HG03095 (cell line): ENCODE results near the gene CEP55.
A peak's percentile ranks its signal among the peaks of the same experiment; 100 is the strongest.
"Not testable (repeated sequence)": the region's sequence is repeated elsewhere in the genome, so short reads cannot be mapped to it uniquely, and the experiment has no call there.

Experiments used
- ATAC-seq: cut with Tn5 transposase; IDR thresholded peaks from one replicate; pipeline ENCODE4 v1.9.1; 2021; ENCODE audit warnings: moderate library complexity; ENCODE audit not compliant: unreplicated experiment

CEP55 gene

DNA sequence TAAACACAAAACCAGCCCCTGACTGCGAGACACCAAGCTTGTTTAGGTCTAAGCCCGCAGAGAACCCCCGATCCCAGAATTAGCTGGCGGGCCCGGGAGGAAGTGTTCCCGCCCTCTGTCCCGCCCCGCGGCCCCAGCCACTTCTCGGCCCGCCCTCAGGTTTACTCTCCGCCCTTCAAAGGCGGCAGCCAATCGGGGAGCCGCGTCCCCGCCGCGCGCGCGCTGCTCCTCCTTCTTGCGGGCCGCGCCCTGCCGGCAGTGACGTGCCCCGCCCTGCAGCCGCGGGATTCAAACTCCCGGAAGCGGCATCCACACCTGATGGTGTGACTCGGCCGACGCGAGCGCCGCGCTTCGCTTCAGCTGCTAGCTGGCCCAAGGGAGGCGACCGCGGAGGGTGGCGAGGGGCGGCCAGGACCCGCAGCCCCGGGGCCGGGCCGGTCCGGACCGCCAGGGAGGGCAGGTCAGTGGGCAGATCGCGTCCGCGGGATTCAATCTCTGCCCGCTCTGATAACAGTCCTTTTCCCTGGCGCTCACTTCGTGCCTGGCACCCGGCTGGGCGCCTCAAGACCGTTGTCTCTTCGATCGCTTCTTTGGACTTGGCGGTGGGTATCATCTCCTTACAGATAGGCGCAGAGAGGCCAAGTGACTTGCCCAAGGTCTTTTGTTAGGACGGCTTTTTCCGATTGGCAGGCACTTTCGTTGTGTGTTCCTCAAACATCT, at the start of gene CEP55:
TSS of gene CEP55 (plus strand) at position 291 of the 720 bp plus-strand sequence. CDS start 3,440 bp downstream, outside the sequence.
- ATAC-seq, result peak; percentile 98

DNA sequence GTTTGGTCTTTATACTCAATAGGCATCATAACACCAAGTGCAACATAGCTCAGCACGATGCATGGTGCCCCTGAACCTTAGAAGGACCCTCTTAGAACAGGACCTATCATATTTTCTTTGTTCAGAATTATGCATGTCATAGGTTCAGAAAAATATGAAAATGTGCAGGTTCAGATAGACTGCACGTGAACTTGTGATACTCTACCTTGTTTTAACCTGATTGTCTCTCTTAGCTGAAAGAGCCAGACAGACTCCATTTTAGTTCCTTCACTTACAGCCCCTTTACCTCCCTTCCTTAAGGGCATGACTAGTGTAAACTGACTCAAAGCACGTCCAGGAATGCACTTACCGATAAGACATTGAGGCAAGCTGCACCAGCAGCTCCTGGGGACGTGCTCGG, 49.4 kb upstream of the CEP55 start:
- no peak for ATAC-seq

GRCh38 chr10:93447970-93448369, 48.4 kb upstream of the CEP55 start:
- no peak for ATAC-seq

DNA sequence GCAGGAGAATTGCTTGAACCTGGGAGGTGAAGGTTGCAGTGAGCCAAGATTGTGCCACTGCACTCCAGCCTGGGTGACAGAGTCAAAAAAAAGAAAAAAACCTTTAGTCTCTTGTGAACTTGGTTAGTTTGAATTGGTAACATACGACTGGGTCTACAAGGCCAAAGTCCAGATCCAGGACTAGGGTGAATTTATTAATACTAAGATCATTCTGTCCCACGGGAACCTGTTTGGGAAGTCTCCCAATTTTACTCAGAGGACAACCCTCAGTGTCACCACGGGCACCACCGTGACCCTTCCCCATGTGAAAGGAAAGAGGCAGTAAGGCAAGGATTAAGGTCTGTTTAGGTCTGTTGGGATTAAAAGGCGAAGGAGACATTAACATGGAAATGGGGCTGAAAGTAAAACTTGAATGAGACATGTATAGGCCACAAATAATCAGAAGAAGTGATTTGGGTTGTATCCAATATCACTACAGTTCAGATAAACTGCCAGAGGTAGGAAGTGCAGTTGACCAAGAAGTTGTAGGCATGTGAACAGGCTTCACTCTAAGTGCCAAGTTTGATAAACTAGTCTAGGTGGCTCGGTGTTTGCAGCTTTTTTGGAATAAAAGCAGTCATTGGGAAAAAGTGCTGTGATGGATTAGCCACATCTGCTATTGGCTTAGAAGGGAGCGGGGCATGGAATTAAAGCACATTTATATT, 45.0 kb upstream of the CEP55 start:
- ATAC-seq, result no peak

- no peak for ATAC-seq
Measured at GRCh38 chr10:93452143-93452542, 44.3 kb upstream of the CEP55 start.

GRCh38 chr10:93454146-93454545, 42.3 kb upstream of the CEP55 start:
- no peak for ATAC-seq

- ATAC-seq, result no peak
Measured at GRCh38 chr10:93454736-93455135, 41.7 kb upstream of the CEP55 start.

- no peak for ATAC-seq
Measured at GRCh38 chr10:93456480-93456879, 39.9 kb upstream of the CEP55 start.

GRCh38 chr10:93457511-93457910, 38.9 kb upstream of the CEP55 start:
- no peak for ATAC-seq

GRCh38 chr10:93458821-93459257, 37.6 kb upstream of the CEP55 start:
- no peak for ATAC-seq

- no peak for ATAC-seq
Measured at GRCh38 chr10:93459466-93459865, 36.9 kb upstream of the CEP55 start.

GRCh38 chr10:93461109-93461806, 35.2 kb upstream of the CEP55 start:
- ATAC-seq, result no peak

- ATAC-seq, result no peak
Measured at GRCh38 chr10:93461807-93462178, 34.6 kb upstream of the CEP55 start.

GRCh38 chr10:93462371-93462770, 34.0 kb upstream of the CEP55 start:
- ATAC-seq, result no peak

GRCh38 chr10:93462881-93463280, 33.5 kb upstream of the CEP55 start:
- no peak for ATAC-seq

GRCh38 chr10:93463723-93464476, 32.5 kb upstream of the CEP55 start:
- ATAC-seq, result no peak

DNA sequence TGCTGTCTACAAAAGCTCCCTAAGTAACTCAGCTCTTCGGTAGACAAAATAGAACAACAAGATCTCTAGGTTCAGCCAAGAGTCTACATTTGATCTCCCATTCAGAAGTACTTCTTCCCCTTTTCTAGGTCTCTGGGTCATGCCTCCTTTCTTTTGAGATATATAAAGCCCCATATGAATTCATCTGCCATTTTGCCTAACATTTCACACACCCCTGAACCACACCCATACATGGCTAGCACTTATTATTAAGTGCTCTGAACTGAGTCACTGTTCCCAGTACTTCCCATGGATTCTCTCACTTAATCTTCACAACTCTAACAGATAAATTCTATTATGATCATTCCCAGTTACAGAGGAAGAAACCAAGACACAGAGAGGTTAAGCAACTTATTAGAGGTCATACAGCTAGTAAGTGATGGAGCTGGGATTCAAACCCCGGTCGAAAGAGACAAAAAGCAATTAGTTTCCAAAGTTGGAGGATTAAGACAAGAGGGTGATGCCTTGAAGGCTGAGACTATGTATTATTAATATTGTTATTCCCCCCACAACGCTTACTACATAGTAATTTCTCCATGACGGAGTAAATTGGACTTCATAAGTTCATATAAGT, 31.5 kb upstream of the CEP55 start:
- no peak for ATAC-seq

- no peak for ATAC-seq
Measured at GRCh38 chr10:93465806-93466675, 30.4 kb upstream of the CEP55 start.

DNA sequence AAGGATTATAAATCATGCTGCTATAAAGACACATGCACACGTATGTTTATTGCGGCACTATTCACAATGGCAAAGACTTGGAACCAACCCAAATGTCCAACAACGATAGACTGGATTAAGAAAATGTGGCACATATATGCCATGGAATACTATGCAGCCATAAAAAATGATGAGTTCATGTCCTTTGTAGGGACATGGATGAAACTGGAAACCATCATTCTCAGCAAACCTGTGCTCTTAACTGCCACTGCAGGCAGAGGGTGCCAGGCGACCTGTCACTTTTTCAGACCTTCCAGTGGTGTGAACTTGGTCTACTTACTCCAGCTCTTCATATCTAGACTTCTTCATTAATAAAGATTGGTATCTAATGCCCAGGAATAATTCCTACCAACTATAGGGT, 28.8 kb upstream of the CEP55 start:
- not testable (repeated sequence) for ATAC-seq
